HG02759 (cell line): ENCODE results near the gene DLX6.
A peak's percentile ranks its signal among the peaks of the same experiment; 100 is the strongest.

ENCODE experiments used
- ATAC-seq: cut with Tn5 transposase; IDR thresholded peaks from one replicate; pipeline ENCODE4 v1.9.1; 2021; ENCODE audit warnings: mild to moderate bottlenecking, moderate library complexity; ENCODE audit not compliant: unreplicated experiment

Gene DLX6

DNA sequence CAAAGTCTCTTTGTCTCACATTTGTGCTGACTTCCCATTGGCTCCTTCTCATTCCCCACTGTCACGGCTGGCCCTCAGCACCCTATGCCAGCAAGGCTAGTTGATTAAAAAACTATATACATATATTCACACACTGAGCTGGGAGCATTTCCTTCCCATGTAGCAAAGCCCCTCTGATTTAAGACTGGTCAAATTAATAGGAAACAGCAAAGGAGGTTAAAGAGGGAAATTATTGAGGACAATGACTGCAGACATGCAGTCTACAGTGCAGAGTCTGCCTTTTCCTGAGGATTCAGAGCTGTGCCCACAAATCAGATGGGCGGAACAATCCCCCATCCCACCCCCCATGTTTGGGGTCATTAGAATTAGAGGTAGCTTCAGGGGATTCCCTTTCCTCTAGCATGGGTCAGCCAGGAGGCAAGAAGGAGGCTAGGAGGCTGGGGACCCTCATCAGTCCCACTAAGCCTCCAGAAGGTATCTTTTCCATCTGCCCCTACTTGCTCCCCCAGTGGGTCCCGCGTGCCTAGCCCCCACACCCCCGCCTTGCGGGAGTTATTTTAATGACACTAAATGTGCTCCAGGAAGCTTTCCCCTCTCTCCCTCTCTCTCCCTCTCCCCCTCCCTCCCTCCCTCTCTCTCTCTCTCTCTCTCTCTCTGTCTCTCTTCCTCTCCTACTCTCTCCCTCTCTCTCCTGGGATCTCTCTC is 9.8 kb upstream of the DLX6 start:
- no peak for ATAC-seq

DNA sequence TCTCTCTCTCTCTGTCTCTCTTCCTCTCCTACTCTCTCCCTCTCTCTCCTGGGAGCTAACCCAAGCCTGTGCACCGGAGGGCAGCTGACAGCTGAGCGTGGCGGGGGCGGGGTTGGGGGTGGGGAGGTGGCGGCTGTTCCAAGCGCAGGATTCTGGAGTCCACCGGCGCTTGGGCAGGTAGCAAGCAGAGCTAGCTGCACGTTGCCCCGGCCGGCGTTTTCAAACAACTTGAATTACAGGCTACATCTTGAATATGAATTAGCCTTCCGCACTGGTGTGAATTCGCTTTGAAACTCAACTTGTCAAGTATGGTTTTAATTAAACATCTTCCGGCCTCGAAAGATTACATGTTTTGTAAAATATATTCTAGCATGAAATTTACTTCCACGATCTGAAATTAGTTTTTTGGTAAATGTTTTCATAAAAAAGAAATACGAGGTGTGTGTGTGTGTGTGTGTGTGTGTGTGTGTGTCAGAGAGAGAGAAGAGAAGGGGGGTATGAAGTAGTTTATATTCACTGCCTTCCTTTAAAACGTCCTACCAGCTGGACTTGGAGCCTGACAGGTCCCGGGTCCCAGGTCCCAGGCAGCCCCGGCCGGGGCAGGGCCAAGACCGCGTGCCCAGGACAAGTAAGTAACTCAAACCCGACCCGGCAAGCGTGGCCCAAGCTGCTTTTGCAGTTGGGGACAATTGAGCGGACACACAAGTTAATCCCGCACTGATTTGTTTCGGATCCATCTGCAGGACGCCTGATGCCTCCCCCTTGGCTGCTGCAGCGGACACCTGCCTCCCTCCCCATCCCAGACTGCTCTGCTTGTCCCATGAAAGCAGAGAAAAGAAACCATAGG is 9.0 kb upstream of the DLX6 start:
- no peak for ATAC-seq

DNA sequence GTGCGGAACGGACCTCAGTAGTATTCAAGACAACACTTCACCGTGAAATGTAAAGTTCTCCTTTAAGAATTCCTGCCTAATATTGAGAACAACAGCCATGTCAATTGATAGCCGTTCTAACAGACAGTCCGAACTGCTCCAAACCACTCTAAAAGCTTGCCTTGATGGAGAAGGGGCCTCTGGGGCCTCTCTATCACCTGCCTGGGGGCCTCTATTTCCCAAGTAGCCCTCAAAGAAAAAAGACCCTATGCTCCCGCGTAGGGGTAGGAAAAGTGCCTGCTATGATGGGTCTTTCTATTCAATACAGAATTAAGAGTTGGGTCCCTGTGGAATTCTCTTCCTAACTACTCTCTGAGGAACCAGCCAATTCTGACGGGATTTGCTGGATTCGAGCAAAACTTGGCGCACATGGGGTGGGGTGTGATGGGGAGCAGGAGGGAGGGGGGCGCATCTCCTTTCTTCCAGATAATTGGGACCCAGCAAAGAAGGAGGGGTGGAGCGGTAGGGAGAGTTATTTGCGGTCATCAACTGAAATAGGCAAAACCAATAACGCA is 8.3 kb upstream of the DLX6 start:
- no peak for ATAC-seq

DNA sequence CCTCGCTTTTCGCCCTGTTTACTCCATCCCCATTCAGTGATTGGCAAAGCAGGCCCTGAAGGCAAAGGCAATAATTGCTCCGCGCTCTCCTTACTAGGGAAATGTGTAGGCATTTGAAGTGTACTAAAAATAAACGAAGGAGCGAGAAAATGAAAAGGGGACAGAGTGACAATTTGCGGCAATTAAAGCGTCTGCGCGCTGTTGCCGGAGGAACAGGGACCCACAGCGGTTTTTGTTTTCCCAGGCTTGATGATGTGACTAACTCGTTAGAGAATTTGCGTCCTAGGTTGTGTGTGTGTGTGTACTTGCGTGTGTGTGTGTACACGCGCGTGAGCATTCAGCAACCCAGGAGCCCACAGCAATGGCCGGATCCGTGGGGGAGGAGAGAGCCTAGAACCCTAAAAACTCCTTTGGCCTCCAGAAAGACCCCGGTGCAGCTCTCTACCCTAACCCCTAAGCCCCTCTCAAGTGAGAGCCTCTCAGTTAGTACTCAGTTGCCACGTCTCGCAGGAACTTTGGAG is 7.8 kb upstream of the DLX6 start:
- no peak for ATAC-seq

DNA sequence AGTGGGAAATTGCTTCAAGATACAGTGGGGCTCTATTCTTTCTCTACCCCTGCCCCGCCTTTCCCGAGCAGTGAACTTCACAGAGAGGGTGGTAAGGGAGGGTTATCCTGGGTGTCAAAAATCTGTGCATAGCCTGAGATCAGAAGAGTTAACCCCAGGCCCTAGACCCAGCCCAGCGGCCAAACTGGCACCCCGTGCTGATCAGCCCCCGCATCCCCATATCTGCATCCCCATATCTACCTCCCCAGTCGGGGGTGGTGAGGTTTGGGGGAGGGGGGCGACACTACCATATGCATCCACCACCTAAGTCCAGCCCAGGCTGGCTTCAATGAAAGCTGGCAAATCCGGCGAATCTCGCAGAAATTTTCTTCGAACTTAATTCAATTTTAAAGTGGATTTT is 7.0 kb upstream of the DLX6 start:
- ATAC-seq, result no peak

DNA sequence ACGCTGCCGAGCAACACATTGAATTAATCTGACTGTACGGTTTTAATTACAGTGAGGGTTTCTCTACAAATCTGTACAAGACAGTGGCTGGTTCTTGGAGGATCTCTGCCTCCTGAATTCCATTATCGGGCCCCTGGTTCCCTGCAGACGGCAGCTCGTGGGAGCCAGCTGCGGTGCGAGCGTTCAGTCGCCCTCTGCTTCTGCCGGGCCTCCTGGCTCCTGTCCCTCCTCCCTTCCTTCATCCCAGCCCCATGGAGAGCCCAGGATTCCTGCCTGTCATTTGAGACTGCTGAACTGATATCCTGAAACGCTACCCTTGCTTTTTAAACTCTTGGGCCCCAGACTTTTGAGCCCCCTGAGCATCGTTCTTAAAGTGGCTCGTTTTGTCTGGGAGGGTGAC is 6.6 kb upstream of the DLX6 start:
- no peak for ATAC-seq

DNA sequence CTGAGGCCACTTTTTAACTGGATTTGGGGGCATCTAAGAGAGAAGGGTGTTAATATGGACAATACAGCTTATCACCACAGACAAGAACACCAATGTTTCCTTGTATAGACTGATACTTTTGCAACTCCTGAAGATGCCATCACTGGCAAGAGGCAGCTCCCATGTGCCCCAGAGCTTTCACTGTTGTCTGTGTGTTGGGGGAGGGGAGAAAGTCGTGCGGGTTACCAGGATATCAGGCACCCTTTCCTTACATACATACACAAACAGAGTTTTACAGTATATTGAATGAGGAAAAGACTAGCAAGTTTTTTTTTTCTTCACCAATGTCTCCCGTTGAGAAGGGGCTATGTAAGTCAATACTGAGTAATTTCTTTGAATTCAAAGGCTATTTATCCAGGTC is 4.1 kb upstream of the DLX6 start:
- ATAC-seq, result no peak

DNA sequence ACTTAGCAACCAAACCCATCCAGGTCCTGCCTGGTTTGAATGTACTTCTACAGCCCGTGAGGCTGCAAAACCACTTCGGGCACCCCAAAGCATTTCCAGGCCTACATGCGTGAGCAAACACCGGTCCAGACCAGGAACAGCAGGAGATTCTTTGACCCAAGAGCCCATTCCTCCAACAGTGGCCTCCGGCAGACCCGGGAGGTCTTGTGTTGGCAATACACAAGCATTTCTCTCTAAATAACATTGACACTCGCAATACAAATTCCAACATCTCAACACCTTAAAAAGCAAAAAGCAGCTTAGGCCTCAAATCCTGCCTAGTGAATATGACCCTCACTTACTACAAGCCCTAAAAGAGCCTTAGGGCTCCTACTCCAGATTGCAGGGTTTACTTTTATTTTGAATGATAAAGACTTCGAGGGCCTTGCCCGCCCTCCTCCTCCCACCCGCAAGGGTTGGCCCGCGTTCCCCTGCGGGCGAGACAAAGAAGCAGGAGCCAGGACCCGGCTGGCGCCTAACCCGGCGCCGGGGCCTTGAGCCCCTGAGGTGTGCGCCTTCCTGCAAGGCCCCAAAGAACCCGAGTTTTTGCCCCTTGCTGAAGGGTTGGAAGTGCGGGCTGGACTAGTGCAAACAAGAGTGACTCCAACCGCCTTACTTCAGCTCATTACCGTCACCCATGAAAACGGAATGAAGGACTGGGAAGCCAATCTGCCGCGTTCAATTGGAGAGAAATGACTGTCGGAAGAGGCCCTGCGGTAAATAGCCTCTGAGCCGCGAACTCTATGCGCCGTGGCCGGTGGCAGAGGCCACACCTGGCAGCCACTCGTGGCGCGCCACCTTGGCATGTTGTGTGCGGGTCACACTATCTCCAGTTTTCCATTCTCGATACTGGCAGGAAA is 3.4 kb upstream of the DLX6 start:
- ATAC-seq, result no peak

DNA sequence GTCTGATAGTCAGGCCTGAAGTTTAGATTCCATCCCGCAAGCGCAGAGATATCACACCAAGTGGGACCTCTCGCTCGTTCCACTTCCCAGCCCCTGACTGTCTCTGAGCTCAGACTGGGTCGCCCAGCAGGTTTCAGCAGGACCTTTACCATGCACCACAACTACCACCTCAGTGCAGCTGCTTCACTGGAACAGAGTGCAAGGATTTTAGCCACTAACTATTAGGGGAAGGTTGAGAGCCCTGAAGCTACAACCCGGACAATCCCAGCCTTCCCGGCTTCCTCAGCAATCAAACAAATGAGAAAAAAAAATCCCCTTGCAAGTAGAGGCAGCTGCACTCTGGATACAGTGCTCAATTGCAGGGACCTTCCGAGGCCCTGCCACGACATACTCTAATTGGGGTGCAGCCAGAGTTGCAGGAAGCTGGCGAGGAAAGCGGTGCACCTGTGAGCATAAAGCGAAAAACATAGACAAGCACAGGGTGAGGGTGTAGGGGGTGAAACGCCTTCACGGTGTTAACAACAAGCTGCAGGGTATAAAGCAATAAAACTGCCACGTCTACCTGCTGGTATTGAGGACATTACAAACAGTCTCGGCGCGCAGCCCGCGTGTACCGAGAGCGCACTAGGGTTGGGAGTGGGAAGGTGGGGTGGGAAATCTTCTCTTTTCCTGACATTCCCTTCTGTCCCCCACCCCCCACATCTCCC is 2.6 kb upstream of the DLX6 start:
- ATAC-seq, result no peak

DNA sequence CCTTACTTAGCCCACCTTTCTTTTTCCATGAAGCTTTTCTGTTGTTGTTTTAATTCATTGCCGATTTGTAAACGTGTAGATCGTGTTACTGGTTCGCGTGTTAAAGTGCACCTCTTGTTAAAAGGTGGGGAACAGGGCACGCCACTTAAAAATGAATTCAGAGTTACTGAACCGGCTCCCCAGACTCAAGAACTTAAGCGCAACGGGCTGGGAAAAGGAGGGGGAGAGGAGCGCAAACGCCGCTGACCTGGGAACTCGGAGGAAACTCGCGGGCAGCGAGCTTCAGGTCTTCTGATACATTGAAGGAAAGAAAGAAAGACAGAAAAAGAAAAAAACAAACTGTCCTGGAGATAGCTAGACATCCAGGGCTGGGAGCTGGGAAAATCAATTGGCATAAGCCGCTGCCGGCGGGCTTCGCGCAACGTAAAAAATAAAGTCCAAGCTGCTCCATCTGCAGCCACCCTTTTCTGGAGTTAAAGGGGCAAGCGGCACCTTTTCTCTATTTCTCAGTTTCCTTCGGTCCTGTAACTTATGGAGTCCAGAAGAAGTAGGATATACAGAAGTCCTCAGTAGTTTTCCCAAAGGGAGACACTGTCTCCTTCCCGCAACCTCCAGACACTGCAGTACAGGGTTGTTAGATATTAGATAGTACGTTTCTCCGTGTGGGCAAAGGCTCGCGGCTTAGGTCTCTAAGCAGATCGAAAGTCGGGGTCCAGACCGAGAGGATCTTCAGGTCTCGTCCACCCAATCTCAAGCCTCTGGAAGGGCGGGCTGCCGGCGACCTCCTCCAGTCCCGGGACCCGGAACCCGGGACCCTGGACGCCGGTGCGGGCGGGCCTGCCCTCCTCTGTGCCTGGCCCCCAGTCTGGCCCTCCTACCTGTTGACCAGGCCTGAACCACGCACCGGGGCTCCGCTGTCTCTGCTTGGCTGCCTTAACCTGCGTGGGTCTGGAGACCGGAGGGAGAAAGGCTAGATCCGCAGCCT is 1.8 kb upstream of the DLX6 start:
- ATAC-seq, result no peak

DNA sequence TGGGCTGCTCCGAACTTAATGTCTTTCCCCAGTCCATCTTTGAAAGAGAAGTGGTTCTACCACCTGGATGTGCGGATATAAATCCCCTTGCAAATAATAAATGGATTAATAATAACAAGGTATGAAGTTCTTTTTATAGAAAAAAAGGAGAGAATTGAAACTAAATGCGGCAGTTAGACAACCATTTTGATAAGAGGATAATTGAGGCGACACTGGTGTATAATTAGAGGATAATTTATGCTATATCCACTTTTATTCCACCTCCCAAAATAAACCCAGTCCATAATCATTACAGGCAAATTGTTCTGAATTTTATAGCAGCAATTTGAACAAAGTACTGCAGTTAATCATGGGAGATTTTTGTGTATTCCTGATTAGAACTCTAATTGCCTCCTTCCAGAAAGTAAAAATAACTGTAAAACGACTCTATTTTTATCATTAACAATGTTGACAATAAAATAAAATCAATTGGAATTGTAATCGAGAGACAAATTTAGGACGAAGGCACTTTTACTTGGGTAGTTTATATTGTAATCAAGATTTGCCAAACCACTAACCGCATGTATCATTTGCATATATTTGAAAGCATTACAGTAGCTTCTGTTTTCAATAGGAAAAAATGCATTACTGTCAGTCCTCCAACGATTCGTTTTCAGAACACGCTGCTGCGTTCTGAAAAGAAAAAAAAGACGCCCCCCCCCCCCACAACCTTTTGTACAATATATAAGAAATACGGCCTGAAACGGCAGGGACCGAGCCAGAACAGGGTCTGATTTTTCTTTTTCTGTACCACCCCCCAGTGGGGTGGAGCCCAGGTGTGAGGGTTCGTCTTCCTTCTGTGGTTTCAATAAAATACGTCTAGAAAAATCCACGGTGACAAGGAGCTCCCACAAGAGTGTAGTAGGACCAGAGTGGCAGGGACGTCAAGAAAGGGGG is 838 bp upstream of the DLX6 start:
- ATAC-seq, result no peak

DNA sequence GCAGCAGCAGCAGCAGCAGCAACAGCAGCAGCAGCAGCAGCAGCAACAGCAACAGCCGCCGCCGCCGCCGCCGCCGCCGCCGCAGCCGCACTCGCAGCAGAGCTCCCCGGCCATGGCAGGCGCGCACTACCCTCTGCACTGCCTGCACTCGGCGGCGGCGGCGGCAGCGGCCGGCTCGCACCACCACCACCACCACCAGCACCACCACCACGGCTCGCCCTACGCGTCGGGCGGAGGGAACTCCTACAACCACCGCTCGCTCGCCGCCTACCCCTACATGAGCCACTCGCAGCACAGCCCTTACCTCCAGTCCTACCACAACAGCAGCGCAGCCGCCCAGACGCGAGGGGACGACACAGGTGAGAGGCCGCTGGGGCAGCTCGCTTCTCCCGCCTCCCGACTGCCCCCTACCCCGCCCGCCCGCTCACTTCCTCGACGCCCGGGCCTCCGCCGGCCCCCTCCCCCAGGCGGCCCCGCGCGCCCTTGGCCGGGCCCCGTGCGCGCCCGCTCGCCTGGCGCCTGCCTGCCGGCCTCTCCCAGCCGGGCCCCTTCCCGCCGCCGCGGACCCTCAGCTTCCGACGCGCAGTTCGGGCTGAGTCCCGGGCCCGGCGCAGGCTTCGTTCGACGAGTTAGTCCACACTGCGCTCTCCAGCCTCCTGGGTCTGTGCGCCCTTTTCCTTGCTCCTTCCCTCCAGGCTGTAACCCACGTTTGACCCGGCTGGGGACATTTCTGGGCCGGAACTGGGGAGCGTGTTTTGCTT is 882 bp downstream of the DLX6 start:
- ATAC-seq, result peak; percentile 74

DNA sequence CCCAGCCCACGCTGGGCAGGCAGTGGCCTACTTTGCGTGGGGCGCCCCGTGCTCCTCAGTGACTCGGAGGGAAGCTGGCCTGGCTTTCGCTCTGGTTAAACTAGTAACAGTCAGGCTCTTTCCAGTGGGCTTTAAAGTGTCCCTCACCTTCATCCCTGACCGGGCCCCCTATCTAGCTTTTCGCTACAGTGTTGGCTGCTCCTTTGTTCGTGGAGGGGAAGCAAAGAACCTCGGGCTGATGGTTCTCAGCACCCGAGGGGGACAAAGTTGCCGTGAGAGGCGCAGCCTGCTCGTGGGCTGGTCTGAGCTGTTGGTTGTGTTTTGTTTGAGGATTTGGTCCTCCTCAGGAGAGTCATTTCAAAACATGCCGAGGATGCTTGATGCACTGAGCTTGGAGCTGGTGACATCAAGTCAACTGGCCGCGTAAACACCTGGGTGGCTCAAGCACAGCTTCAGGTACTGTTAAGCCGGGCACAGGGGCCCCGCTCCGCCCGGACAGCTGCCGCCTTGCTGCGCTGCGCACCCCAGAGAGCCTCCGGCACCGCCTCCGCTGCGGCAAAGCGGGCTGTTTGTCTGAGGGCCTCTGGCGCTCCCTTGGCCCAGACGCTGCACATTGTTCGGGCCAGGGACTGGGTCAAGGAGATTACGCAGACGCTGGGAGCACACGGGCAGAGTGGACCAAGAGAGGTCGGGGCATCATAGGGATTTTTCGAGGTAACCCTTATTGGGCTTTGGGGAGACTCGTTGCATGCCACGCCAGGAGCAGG is 1.6 kb downstream of the DLX6 start:
- peak; percentile 6 for ATAC-seq

DNA sequence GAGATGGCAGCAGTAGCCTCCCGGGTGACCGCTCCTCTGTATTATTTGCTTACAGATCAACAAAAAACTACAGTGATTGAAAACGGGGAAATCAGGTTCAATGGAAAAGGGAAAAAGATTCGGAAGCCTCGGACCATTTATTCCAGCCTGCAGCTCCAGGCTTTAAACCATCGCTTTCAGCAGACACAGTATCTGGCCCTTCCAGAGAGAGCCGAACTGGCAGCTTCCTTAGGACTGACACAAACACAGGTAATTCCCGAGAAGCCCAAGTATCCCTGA is 2.2 kb downstream of the DLX6 start:
- no peak for ATAC-seq

DNA sequence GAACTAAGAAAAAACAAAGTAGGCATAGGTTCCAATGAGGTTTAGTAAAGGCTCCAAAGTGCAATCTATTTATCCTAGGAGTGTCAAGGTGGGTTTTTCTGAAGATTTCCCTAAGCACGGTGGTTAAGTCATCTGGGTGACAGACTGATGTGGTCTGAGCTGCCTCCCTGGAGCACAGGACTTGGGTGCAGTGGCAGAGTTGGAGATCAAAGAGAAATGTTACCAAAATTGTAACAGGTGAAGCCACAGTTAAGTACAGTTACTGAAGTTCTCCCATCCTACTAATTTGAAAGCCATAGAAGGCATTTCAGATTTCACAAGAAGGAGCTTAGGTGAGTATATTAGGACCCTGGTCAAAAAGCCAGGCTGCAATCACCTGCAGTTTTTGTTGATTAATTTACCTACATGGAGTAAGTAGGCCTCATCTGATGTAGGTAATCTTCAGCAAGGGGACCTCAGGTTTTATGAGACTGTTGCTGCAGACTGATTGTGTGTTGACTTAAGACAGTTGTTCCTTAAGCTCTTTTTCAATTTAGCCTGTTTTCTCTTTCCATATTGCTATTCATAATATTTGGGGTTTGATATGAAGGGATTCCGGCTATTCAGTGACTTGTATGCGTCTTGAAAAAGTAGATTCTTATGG is 3.0 kb downstream of the DLX6 start:
- no peak for ATAC-seq
